Fibroblast of the aortic adventitia (primary cell): ENCODE data around the gene TRIML2. TPM values are rescaled to one million over a fixed set of nuclear protein-coding genes. Genes with fewer than 3 reads are reported as not detected.

Source experiments
- DNase-seq: peaks from one replicate; pipeline ENCODE4 v3.0.0-alpha.2; 2010; ENCODE audit warnings: low read depth
- H3K4me3 ChIP-seq: 2 replicates; pipeline ENCODE4 v1.5.1; 2011; ENCODE audit warnings: low read depth, mild to moderate bottlenecking, control low read depth, low read length, moderate library complexity
- total RNA-seq: library from RNA; depleted of rRNA; stranded (reverse); fragments of >200 nt; gene quantifications from 2 replicates; pipeline ENCODE4 v1.2.3, GENCODE V29; 2012; ENCODE audit warnings: low replicate concordance
- TF ChIP-seq, protein P1 (sequence below): IDR thresholded peaks from 2 replicates; pipeline ENCODE4 v1.5.1; 2011; ENCODE audit warnings: mild to moderate bottlenecking, low read length, control low read depth, inconsistent platforms; ENCODE audit not compliant: insufficient read depth

TRIML2 gene
- not detected in 2 replicates for total RNA-seq

GRCh38 chr4:188109157-188109755 lies at the start of gene TRIML2:
TSS of gene TRIML2 (minus strand) at chr4:188109603. CDS start at chr4:188105368, 4,235 bp downstream.
- no peak within 1 kb of the TSS for H3K4me3 ChIP-seq
- no peak for DNase-seq
- TF ChIP-seq, protein P1, sequence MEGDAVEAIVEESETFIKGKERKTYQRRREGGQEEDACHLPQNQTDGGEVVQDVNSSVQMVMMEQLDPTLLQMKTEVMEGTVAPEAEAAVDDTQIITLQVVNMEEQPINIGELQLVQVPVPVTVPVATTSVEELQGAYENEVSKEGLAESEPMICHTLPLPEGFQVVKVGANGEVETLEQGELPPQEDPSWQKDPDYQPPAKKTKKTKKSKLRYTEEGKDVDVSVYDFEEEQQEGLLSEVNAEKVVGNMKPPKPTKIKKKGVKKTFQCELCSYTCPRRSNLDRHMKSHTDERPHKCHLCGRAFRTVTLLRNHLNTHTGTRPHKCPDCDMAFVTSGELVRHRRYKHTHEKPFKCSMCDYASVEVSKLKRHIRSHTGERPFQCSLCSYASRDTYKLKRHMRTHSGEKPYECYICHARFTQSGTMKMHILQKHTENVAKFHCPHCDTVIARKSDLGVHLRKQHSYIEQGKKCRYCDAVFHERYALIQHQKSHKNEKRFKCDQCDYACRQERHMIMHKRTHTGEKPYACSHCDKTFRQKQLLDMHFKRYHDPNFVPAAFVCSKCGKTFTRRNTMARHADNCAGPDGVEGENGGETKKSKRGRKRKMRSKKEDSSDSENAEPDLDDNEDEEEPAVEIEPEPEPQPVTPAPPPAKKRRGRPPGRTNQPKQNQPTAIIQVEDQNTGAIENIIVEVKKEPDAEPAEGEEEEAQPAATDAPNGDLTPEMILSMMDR = no peak

- H3K4me3 ChIP-seq = no peak overlapping the region
- TF ChIP-seq, protein P1 = no peak
- no peak for DNase-seq
These were observed 48.9 kb upstream of the TRIML2 start for GRCh38 chr4:188158336-188158735.

DNA sequence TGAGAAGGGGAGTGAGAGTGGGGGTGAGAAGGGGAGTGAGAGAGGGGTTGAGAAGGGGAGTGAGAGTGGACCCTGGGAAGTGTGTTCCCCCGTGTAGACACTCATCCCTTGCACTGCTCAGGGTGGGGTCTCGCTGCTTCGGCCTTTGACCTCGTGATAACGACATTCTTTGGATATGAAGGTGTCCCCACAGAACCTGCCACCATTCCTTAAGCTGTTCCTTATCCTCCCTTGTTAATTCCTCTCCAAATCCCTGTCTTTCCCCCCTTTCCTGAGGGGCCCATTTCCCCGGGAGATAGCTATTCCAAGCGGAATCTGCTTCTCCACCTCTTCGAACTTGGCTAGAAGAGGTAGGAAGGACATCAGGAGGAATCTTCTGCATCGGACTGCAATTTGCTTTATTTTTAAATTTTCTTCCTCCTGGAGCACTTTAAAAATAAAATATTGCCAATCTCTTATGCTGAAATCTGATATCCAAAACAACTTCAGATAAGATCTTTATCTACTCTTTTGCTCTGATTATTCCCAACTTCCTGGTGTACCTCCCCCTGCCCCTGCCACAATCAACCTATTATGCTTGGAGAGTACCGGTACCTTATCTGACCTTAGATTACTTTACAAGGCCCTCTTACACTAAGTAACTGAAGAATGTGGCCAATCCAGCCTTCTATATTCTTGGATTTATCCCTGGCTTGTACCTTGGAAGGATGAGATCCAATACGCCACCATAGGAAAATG lies 45.4 kb upstream of the TRIML2 start:
- no peak overlapping the region for H3K4me3 ChIP-seq
- DNase-seq = no peak
- TF ChIP-seq, protein P1 = no peak

DNA sequence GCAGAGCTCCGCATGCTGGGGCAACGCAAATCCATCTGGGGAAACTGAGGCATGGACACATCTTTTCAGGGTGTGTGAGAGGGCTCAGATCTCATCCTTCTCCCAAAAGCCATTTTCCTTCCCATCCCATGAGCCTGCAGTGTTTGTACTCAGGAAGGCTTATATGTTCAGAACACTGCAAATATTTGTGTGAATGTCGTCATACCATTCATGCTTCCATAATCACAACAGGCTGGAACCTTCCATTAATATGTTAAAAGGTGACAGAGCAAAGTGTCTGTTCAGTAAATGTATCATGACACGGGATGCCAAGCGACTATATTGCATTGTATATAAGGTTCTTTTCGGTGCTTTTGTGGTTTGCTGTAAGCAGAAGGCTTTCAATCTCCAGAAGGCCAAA lies 38.4 kb upstream of the TRIML2 start:
- TF ChIP-seq, protein P1 = no peak
- DNase-seq = no peak

GRCh38 chr4:188147176-188147575 lies 37.8 kb upstream of the TRIML2 start:
- H3K4me3 ChIP-seq = no peak overlapping the region
- DNase-seq = no peak
- TF ChIP-seq, protein P1 = no peak

More for the DNA sequence above, 38.4 kb upstream of the TRIML2 start:
- no peak overlapping the region for H3K4me3 ChIP-seq

DNA sequence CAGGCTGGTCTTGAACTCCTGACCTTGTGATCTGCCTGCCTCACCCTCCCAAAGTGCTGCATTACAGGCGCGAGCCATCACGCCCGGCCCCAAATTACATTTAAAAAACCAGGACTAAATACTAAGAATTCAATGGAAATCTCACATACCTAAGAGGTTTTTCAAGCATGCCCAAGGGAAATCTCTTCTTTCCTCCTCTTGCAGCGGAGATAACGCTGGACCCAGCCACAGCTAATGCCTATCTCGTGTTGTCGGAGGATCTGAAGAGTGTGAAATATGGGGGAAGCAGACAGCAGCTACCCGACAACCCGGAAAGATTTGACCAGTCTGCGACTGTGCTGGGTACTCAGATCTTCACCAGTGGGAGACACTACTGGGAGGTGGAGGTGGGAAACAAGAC lies 37.2 kb upstream of the TRIML2 start:
- TF ChIP-seq, protein P1 = no peak
- DNase-seq = no peak
- no peak overlapping the region for H3K4me3 ChIP-seq
